Muscle layer of colon (tissue), 2 donors: ENCODE data around the gene KIF21B.
"Not testable (repeated sequence)": the region's sequence is repeated elsewhere in the genome, so short reads cannot be mapped to it uniquely, and the experiment has no call there.

ENCODE experiments used
- H3K27ac ChIP-seq: one replicate; pipeline ENCODE4 v1.7.0; 2013; ENCODE audit warnings: low read depth, mild to moderate bottlenecking, low read length, moderate library complexity
- H3K27me3 ChIP-seq, 2 donors: one replicate each; pipeline ENCODE4 v1.7.0; 2013; ENCODE audit warnings: low read length in 2 of 2, mild to moderate bottlenecking in 2 of 2; ENCODE audit not compliant: insufficient read depth in 2 of 2, control insufficient read depth in 1 of 2
- H3K36me3 ChIP-seq: one replicate; pipeline ENCODE4 v1.7.0; 2013; ENCODE audit warnings: mild to moderate bottlenecking, low read length; ENCODE audit not compliant: insufficient read depth
- H3K4me1 ChIP-seq: one replicate; pipeline ENCODE4 v1.7.0; 2013; ENCODE audit warnings: mild to moderate bottlenecking, low read length; ENCODE audit not compliant: insufficient read depth
- H3K4me3 ChIP-seq, 2 donors: one replicate each; pipeline ENCODE4 v1.7.0; 2013; ENCODE audit warnings: low read length in 2 of 2, low read depth in 1 of 2, mild to moderate bottlenecking in 1 of 2, moderate library complexity in 1 of 2
- H3K9ac ChIP-seq: one replicate; pipeline ENCODE4 v1.7.0; 2013; ENCODE audit warnings: low read length
- H3K9me3 ChIP-seq: one replicate; pipeline ENCODE4 v1.7.0; 2013; ENCODE audit warnings: mild to moderate bottlenecking, low read length
- donor health status: abdominal sarcoma.
- donor health status: Adenocarcinoma of cecum.

KIF21B gene

DNA sequence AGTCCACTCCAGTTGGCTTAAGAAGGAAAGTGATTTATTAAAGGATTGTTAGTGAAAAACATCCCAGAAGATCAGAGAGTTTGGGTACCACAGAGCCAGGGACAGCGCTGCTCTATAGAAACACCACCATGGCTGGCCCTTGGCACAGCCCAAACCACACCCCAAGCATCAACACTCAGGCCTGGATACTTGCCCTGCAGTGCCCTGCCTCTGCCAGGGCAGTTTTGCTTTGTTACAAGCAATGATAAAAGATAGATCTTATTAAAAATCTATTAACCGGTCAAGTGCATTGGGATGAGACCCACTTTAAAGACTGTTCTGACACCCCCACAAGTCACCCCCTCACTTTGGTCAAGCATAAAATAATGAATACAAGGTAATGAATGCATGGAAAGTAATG is 56.6 kb downstream of the KIF21B start:
- Histone ChIP-seq H3K9me3 (no peaks in the 10 kb centered on the region), H3K36me3 (no peaks in the 10 kb centered on the region), H3K27ac (no peak overlapping the region), H3K27me3 (no peaks in the 10 kb centered on the region), H3K9ac (no peak overlapping the region), H3K4me1 (no peaks in the 10 kb centered on the region), H3K4me3 (no peak overlapping the region)

DNA sequence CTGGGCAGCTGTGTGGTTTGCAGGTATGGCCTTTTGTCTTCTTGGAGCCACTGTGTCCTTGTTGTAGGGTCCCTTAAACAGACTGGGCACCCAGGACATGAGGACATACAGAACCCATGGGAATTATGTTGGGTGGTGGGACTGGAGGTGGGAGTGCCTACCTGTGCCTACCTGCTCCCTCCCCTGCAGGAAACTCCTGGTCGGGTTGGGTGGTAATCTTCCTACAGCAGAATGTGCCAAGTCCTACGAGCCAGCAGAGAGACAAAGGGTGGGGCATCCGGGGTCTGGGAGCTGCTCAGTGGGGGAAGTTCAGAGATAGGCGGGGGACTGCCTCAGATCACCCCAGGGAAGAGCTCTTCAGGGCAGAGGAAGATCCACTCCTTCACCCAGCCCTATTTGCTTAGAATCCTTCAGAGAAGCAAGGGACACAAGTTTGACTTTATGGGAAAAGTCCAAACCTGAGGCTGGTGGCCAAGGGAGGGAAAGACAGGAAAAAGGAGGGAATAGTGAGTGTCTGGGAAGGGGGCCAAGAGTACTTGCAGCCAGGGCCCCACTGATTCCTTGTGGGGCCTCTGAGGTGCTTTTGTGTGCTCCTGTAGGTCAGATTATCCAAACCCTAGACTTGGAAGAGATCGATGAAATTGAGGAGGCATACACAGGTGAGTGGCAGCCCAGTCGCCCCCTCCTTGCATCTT is 58.3 kb downstream of the KIF21B start:
- Histone ChIP-seq H3K27me3 (no peaks in the 10 kb centered on the region), H3K27ac (no peak overlapping the region), H3K4me3 (no peak overlapping the region), H3K4me1 (no peaks in the 10 kb centered on the region), H3K9ac (no peak overlapping the region), H3K36me3 (no peaks in the 10 kb centered on the region), H3K9me3 (no peaks in the 10 kb centered on the region)

DNA sequence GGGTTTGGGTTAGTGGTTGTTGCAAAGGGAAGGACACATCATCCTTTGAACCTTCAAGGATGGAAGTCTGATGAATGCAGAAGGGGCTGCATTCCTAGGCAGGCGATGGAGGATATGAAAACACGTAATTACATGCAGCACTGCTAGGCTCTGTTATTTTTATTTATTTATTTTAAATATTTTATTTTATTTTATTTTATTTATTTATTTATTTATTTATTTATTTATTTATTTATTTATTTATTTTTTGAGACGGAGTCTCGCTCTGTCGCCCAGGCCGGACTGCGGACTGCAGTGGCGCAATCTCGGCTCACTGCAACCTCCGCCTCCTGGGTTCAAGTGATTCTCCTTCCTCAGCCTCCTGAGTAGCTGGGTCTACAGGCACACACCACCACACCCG is 59.6 kb downstream of the KIF21B start:
- H3K9ac ChIP-seq, H3K27me3 ChIP-seq, H3K27ac ChIP-seq, H3K9me3 ChIP-seq, H3K4me1 ChIP-seq, H3K4me3 ChIP-seq, H3K36me3 ChIP-seq: not testable (repeated sequence)

DNA sequence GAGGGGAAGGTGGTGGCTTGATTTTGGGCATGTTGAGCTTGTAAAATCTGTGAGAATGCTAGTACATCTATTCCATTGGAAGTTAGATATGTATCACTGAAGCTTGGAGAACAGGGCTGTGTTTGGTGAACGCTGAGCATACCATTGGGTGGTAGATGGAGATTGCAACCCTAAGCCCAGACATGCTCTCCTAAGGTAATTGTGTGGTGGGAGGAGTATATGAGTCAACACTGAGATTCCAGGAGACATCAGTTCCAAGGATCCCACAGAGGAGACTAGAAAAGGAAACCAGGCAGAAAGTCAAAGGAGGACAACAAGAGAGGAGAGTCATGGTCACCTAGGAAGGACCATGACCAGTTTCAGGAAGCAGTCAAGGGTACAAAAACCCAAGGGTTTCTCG is 60.4 kb downstream of the KIF21B start:
- no peaks in the 10 kb centered on the region for H3K36me3 ChIP-seq

DNA sequence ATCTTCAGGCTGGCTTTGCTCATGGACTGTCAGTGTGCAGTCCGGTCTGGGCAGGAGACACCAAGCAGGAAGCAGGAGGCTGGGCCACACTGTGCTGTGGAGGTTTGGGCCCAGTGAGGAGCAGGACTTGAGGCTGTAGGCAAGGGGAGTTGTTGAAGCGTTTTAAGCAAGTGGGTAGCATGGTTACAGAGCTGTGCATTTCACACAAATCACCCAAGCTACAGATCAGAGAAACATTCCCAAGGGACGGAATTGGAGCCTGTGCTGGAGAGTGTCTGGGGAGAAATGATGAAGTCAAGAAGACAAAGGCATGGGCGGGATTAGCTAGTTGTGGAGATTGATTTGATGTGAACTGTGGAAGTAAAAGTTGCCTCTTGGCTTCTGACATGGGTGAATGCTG is 60.9 kb downstream of the KIF21B start:
- Histone ChIP-seq H3K9me3 (no peaks in the 10 kb centered on the region), H3K27ac (no peak overlapping the region)

More for the DNA sequence above, 60.4 kb downstream of the KIF21B start:
- H3K27ac ChIP-seq = no peak overlapping the region
- H3K4me3 ChIP-seq = no peak overlapping the region
- no peak overlapping the region for H3K9ac ChIP-seq
- H3K9me3 ChIP-seq = no peaks in the 10 kb centered on the region
- H3K4me1 ChIP-seq = no peaks in the 10 kb centered on the region
- H3K27me3 ChIP-seq = no peaks in the 10 kb centered on the region

DNA sequence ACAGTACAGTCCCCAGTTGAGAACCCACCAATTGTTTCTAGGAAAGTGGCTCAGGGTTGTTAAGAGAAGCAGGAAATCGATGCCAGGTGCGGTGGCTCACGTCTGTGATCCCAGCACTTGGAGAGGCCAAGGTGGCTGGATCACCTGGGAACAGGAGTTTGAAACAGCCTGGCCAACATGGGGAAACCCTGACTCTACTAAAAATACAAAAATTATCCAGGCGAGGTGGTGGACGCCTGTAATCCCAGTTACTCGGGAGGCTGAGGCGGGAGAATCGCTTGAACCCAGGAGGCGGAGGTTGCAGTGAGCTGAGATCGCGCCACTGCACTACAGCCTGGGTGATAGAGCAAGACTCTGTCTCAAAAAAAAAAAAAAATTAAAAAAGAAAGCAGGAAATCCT is 61.4 kb downstream of the KIF21B start:
- H3K36me3 ChIP-seq, H3K4me1 ChIP-seq, H3K9ac ChIP-seq, H3K27ac ChIP-seq, H3K9me3 ChIP-seq, H3K27me3 ChIP-seq, H3K4me3 ChIP-seq: not testable (repeated sequence)

More for the DNA sequence above, 60.9 kb downstream of the KIF21B start:
- Histone ChIP-seq H3K4me1 (no peaks in the 10 kb centered on the region), H3K9ac (no peak overlapping the region), H3K27me3 (no peaks in the 10 kb centered on the region), H3K36me3 (no peaks in the 10 kb centered on the region), H3K4me3 (no peak overlapping the region)

DNA sequence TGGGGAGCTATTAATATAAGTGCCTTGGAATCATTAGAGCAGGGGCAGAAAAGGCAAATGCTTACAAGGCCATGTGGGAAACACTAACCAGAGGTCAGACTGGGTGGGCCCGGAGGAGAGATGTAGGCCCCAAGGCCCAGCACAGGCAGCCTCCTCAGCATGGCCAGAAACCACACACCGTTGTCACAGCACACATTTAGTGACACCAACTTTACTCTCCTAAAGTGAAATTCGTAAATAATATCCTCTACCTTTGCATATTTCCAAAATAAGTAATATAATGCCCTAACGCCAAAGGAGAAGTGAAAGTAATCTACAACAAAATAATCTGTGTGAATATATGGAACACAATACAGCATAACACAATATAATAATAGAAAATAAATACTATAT is 62.6 kb downstream of the KIF21B start:
- no peaks in the 10 kb centered on the region for H3K4me1 ChIP-seq
- no peaks in the 10 kb centered on the region for H3K9me3 ChIP-seq
- no peak overlapping the region for H3K4me3 ChIP-seq
- no peak overlapping the region for H3K27ac ChIP-seq
- no peaks in the 10 kb centered on the region for H3K36me3 ChIP-seq
- no peak overlapping the region for H3K9ac ChIP-seq
- H3K27me3 ChIP-seq = no peaks in the 10 kb centered on the region

- Histone ChIP-seq H3K4me3 (no peak overlapping the region), H3K9ac (no peak overlapping the region), H3K36me3 (no peaks in the 10 kb centered on the region), H3K27me3 (no peaks in the 10 kb centered on the region), H3K9me3 (no peaks in the 10 kb centered on the region), H3K4me1 (no peaks in the 10 kb centered on the region), H3K27ac (no peak overlapping the region)
Measured at GRCh38 chr1:200960236-200960947, 63.1 kb downstream of the KIF21B start.

DNA sequence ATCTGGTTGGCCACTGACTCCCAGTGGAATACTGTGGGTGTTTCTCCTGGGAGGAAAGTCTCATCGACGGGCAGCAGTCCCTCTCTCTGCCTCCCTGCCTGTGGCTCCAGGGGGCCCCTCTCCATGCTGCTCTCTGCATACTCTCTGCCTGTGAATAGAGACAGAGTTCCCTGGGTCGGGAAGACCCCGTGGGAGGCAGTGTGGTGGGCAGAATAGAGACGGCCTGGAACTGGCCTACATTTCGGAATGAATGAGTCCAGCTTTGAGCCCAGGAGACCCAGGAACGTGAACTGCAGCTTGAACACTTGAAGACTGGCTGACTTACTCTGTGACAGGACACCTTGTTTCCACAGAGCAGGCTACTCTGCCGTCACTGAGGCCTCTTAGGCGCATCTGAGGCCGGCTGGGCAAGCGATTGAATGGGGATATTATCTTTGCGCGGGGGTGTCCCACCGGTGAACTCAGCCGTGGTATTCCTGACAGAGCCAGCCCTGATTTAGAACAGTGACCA is 64.0 kb downstream of the KIF21B start:
- Histone ChIP-seq H3K4me1 (no peaks in the 10 kb centered on the region), H3K4me3 (no peak overlapping the region), H3K36me3 (no peaks in the 10 kb centered on the region), H3K27me3 (no peaks in the 10 kb centered on the region), H3K9ac (no peak overlapping the region), H3K9me3 (no peaks in the 10 kb centered on the region), H3K27ac (no peak overlapping the region)

DNA sequence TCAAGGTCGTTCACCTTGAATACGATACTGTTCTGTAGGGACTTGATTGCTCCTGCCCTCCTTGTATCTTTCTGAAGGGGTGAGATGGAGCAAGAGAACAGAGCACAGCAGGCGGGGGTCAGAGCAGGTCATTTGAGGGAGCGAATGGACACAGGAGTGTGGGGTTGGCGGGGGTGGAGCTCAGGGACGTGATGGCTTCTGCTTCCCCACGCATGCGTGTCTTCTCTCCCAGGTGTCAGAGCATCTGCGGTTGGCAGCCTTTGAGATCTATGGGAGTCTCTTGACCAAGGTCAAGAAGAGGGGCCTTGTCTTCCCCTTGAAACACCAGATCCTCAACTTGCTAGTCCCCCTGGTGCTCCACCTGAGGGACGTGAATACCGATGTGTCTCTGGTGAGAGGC is 64.9 kb downstream of the KIF21B start:
- Histone ChIP-seq H3K27me3 (no peaks in the 10 kb centered on the region), H3K9ac (no peak overlapping the region), H3K4me3 (no peak overlapping the region), H3K27ac (no peak overlapping the region), H3K4me1 (no peaks in the 10 kb centered on the region), H3K9me3 (no peaks in the 10 kb centered on the region), H3K36me3 (no peaks in the 10 kb centered on the region)

GRCh38 chr1:200954434-200954833 is 69.1 kb downstream of the KIF21B start:
- no peak overlapping the region for H3K27ac ChIP-seq
- no peak overlapping the region for H3K4me3 ChIP-seq
- no peaks in the 10 kb centered on the region for H3K36me3 ChIP-seq
- H3K27me3 ChIP-seq = no peaks in the 10 kb centered on the region
- H3K4me1 ChIP-seq = no peaks in the 10 kb centered on the region
- H3K9ac ChIP-seq = no peak overlapping the region
- H3K9me3 ChIP-seq = no peaks in the 10 kb centered on the region

DNA sequence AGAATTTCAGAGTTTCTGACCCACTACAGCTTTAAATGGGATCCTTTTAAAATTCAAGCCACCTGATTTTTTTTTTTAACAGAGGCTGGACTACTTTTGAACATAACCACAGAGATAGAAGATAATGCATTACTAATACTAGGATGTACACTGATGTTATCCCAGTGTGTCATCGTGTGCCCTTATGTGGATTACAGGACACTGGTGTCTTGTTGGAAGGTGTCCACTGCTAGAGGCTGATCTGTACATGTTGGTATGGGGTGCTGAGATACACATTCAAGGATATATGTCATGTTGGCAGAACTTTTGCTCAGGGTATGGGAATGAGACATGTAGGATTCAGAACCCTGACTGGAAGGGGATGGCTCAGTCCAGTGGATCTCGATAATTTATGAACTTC is 72.5 kb downstream of the KIF21B start:
- Histone ChIP-seq H3K9me3 (no peaks in the 10 kb centered on the region), H3K27me3 (no peaks in the 10 kb centered on the region), H3K27ac (no peak overlapping the region), H3K4me1 (no peaks in the 10 kb centered on the region), H3K9ac (no peak overlapping the region), H3K36me3 (no peaks in the 10 kb centered on the region), H3K4me3 (no peak overlapping the region)
